Measurements from ENCODE around the gene C6orf120.

DNA sequence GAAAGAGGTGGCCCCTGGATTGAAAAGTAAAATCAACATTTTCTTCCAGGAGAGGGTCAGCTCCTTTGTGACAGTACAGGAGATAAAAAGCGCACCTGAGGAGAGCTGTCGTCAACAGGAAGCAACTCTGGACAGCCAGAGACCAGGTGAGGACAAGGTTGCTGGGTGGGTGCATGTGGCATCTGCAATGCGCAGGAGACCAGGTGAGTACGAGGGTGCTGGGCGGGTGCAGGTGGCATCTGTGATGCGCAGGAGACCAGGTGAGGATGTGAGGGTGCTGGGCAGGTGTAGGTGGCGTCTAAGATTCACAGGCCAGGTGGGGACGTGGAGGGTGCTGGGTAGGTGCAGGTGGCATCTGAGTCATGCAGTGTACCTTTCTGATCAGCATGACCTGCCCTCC lies 38.5 kb upstream of the C6orf120 start:
- TF ChIP-seq, protein P1, sequence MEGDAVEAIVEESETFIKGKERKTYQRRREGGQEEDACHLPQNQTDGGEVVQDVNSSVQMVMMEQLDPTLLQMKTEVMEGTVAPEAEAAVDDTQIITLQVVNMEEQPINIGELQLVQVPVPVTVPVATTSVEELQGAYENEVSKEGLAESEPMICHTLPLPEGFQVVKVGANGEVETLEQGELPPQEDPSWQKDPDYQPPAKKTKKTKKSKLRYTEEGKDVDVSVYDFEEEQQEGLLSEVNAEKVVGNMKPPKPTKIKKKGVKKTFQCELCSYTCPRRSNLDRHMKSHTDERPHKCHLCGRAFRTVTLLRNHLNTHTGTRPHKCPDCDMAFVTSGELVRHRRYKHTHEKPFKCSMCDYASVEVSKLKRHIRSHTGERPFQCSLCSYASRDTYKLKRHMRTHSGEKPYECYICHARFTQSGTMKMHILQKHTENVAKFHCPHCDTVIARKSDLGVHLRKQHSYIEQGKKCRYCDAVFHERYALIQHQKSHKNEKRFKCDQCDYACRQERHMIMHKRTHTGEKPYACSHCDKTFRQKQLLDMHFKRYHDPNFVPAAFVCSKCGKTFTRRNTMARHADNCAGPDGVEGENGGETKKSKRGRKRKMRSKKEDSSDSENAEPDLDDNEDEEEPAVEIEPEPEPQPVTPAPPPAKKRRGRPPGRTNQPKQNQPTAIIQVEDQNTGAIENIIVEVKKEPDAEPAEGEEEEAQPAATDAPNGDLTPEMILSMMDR (IDR thresholded peaks at IDR 0.05), result no peak
- no peak for TF ChIP-seq POLR2A (IDR thresholded peaks at IDR 0.05)
